GM12801 (cell line): ENCODE measurements around the gene MTMR4.

Source experiments
- CTCF ChIP-seq: IDR thresholded peaks from one replicate; pipeline ENCODE4 v1.5.1; 2011; ENCODE audit warnings: control low read depth; ENCODE audit not compliant: insufficient read length; ENCODE audit errors: extremely low read depth

Gene MTMR4

GRCh38 chr17:58531661-58532554, 17.5 kb upstream of the MTMR4 start:
- TF ChIP-seq CTCF: no peak

- TF ChIP-seq CTCF: no peak
Observed at GRCh38 chr17:58531122-58531521, 16.7 kb upstream of the MTMR4 start.

GRCh38 chr17:58530655-58531054, 16.2 kb upstream of the MTMR4 start:
- no peak for TF ChIP-seq CTCF

GRCh38 chr17:58529275-58529674, 14.8 kb upstream of the MTMR4 start:
- no peak for TF ChIP-seq CTCF

- no peak for TF ChIP-seq CTCF
Observed at GRCh38 chr17:58528443-58528842, 14.0 kb upstream of the MTMR4 start.

- TF ChIP-seq CTCF: no peak
Observed at GRCh38 chr17:58527949-58528348, 13.5 kb upstream of the MTMR4 start.

GRCh38 chr17:58527306-58527705, 12.9 kb upstream of the MTMR4 start:
- TF ChIP-seq CTCF: no peak
